IPS-NIHi7 (cell line): ENCODE data around the gene NNAT.

Source experiments
- DNase-seq: peaks from one replicate; pipeline ENCODE4 v3.0.0; 2012; ENCODE audit warnings: mixed read lengths; ENCODE audit errors: extremely low spot score

Gene NNAT

DNA sequence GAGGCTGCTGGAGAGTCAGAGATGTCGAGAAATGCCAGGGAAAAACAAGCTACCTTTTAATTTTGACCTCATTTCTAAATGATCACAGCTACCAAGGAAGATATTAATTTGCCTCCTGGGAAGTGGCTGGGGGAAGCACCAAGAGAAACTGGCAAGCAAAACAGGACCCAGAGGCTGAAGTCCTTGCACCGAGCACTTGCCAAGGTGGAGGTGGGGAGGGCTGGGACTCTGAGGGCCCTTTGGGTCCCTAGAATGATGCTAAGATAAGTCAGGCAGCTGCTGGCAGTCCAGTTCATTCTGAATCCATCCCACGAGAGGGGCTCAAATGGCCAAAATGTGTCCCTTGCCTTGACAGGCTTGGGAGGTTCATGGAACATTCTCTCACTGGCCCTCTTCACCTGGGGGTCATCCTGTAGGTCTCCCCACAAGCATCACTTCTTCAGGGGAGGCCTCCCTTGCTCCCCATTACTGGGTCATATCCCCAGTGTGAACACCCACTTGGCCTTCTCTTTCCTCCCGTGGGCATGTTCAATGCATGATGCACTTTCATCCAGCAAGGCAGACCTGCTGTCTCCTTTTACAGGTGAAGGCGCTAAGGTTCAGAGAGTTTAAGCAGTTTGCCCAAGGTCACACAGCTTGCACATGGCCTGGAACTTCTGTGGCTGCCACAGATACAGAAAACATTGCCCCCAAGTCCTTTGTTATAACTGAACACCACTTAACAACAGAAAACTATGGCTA is 45.7 kb downstream of the NNAT start:
- no peak for DNase-seq

DNA sequence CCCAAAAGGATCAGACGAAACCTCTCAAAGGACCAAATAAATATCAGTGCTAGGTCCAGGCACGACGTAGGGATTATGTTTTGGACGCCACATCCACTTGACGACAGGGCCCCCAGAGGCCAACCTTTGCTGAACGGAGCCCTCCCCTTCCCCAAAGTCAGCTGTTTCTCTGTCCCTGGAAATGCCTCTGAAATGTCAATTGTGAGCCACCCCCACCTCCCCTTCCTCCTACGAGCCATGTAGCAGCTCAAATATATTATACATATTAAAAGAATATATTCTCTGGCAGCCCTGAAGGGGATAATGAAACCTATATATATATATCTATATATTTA is 46.2 kb downstream of the NNAT start:
- DNase-seq, result no peak

DNA sequence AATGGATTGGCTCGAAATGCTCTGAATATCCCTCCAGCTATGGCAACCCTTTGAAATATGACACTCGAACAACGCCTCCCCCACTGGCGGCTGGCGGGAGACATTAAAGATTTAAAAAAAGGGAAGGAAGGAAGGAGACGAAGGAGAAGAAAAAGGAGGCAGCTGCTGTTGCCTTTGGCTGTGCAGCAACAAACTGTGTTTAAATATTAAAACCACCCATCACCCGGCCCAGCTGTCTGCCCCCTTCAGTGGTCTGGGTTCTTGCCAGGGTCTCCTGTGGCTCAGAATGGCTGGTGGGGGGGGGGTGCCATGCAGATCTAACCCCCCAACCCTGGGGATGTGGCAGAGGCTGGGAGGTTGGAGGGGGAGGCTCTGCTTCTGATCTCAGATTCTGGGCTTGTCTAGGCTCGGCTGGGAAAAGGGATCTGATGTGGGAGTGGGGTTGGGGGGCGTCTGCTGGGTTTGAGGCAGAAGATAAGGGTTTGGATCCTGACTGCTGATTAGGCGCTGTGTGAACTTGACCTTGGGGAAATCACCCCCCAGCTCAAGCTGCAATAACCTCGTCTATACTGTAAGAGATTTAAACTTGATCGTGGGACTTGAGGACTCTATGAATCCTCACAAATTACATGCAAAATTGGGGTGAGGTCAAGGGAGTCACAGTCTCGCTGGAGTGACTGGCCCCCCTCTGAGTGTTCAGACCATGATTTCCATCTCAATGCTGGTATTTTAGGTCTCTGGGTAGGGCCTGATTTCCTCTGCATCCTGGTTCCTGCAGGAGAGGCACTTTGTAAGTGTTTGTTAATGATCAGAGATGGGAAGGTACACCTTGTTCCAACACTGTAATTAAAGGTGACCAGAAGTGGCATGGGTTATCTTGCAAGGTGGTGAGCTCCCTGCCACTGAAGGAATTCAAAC is 46.9 kb downstream of the NNAT start:
- peak; percentile 57 for DNase-seq

DNA sequence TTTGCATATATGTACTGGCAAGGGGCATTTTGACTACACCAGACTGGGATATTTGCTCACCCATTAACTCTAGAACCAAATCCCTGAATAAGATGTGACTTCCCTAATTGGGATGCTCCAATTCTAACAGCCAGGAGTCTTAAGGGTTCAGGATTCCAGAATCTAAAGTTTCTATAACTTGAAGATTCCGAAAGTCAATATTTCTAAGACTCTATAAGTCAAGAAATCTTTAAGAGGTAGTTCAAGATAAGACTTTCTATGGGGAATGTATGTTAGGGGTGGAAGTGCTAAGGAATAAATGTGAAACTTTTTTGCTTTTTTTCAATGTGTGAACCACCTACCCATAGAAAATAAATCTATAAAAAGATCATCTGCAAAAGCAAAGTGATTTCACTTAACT is 49.4 kb downstream of the NNAT start:
- DNase-seq, result no peak

DNA sequence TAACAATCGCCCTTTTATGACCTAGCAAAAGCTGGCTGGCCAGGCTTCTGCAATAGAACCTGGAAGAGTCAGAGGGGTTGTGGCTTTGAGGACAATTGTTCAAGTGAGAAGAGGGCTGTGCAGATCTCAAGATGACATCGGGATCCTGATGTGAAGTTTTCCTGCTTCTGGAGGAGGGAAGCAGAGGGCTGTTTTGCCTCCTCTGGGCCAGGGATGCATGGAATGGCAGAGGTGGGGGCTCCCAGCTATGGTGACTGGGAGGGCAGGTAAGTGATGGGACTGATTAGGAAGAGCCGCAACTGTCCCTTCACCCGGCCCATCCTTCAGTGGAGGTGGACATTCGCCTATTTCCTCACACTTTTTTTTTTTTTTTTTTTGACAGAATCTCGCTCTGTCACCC is 50.0 kb downstream of the NNAT start:
- DNase-seq, result no peak
